HG02884 (cell line): ENCODE measurements around the gene AKIRIN2.
A peak's percentile ranks its signal among the peaks of the same experiment; 100 is the strongest.

Experiments
- ATAC-seq: cut with Tn5 transposase; IDR thresholded peaks from one replicate; pipeline ENCODE4 v1.9.1; 2021; ENCODE audit warnings: mild to moderate bottlenecking, moderate library complexity; ENCODE audit not compliant: unreplicated experiment

Gene AKIRIN2

DNA sequence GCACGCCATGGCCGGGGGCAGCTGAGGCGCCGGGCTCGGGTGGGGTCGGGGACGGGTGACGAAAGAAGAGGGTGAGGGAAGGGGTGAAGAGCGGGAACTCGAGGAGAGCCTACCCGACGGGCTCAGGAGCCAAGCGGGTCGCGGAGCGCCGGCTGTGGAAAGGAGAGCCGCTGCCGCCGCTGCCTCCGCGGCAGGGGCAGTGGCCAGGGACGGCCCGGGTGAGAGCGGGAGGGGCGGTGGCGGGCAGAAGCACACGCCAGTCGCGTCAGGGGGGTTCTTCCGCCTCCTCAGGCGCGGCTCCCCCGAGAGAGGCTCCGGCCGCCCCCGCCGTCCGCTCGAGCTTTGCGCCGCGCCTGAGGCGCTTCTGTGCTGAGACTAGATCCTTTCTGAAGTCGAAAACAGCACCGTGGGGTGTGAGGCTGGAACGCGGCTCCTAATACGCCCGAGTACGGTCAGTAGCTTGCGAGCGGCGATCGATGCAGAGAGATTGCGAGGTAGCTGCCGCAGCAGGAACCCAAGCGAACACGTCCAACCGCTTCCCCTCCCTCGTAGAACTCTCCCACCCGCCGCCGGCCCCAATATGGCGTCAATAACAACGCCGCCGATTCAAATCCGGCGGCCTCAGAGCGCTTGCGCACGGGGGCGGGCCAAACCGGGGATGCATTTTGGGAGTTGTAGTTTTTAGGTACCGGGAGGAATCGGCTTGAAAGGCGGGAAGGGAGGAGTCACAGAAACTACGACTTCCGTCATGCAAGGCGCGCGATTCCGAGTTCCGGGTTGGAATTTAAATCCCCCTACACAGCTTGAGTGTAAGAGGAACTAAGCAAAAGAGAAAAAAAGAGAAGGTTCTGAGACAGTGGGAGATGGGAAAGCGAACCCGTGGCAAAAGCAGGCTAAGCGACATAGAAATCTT, at the start of gene AKIRIN2:
Gene AKIRIN2 (minus strand): TSS at position 558 of the 913 bp plus-strand sequence. CDS start 549 bp downstream, at position 9.
- peak; percentile 56 for ATAC-seq

- no peak for ATAC-seq
These were observed 45.6 kb upstream of the AKIRIN2 start for GRCh38 chr6:87747646-87748045.

GRCh38 chr6:87745966-87746721, 44.1 kb upstream of the AKIRIN2 start:
- ATAC-seq, result no peak

GRCh38 chr6:87743454-87743853, 41.4 kb upstream of the AKIRIN2 start:
- ATAC-seq, result no peak

DNA sequence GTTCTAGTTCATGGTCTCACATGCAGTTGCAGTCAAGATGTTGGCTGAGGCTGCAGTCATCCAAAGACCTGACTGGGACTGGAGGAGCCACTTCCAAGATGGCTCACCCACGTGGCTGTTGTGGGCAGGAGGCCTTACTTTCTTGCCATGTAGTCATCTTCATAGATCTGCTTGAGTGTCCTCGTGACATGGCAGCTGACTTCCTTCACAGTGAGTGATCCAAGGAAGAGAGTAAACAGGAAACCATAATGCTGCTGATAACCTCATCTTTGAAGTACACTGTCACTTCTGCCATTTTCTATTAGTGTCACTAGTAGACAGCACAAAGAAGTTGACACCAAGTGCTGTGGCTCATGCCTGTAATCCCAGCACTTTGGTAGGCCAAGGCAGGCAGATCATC, 40.1 kb upstream of the AKIRIN2 start:
- ATAC-seq, result peak; percentile 54

GRCh38 chr6:87741001-87741650, 39.1 kb upstream of the AKIRIN2 start:
- ATAC-seq, result no peak

DNA sequence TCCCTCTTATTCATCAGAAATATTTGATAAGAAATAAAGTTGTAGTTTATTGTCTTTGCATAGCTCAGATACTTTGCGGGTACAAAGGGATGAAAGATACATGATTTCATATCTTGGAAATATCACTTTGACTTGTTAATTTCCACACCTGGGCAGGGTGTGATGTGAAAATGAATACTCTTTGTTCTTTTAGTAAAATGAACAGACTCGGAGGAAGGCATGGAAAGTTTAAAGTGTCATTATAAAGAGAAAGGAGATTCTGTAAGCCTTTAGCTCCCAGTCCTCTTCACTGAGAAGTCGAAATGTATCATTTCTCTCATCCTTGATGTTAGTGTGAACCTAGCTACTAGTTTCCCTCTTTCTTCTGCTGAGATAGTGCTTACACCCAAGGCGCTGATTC, 36.7 kb upstream of the AKIRIN2 start:
- ATAC-seq, result no peak

DNA sequence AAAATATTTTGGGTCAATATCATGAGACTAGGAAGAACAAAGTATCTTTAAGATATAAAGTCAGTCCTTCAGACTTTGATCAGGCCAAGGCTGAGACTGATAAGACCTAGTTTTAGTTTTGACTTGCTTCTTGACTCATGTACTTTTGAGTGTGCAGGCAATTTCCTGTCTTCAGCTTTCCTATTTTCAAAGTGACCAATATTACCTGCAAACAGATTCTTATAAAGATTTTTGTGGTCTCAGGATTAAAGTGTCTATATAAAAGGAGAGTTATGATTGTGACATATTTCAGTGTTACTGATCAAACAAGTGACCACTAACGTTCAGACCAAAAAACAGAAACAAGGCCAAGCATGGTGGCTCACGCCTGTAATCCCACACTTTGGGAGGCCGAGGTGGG, 36.0 kb upstream of the AKIRIN2 start:
- ATAC-seq, result no peak

- no peak for ATAC-seq
These were observed 34.9 kb upstream of the AKIRIN2 start for GRCh38 chr6:87736809-87737540.

GRCh38 chr6:87731818-87732661, 30.0 kb upstream of the AKIRIN2 start:
- peak; percentile 66 for ATAC-seq

GRCh38 chr6:87731080-87731479, 29.0 kb upstream of the AKIRIN2 start:
- ATAC-seq, result no peak

DNA sequence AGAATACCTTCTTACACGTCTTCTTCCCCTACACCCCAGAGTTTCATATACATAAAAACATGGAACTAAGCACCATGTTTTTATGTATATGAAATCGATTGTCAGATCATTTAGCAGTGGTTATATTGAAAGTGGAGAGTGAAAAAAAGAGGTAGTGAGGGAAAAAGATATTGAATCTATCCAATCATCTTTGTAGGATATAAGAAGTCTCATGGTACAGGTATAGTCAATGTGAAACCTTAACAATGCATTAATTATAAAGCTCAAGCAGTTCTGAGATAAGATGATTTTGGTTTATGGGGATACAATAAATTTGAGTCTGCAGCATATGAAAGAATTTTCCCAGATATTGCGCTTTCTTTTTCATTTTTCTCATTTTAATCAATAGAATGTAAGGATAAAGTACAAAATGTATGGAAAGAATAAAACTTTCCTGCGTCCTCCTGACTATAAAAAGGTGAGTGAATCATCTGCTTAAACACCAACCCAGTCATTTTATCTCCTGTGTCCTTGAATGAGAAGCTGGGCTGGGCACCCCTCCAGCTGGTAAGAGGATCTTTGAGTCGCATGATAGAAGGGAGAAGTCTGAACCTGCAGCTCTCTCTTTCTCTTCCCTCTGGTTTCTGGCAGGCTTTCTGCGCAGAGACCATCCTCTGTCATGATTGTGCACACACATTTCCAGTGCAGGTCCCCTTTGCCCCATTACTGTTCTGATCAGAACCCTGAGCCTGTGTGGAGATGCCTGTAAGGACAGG, 28.1 kb upstream of the AKIRIN2 start:
- no peak for ATAC-seq

- no peak for ATAC-seq
These were observed 26.7 kb upstream of the AKIRIN2 start for GRCh38 chr6:87728706-87729105.

DNA sequence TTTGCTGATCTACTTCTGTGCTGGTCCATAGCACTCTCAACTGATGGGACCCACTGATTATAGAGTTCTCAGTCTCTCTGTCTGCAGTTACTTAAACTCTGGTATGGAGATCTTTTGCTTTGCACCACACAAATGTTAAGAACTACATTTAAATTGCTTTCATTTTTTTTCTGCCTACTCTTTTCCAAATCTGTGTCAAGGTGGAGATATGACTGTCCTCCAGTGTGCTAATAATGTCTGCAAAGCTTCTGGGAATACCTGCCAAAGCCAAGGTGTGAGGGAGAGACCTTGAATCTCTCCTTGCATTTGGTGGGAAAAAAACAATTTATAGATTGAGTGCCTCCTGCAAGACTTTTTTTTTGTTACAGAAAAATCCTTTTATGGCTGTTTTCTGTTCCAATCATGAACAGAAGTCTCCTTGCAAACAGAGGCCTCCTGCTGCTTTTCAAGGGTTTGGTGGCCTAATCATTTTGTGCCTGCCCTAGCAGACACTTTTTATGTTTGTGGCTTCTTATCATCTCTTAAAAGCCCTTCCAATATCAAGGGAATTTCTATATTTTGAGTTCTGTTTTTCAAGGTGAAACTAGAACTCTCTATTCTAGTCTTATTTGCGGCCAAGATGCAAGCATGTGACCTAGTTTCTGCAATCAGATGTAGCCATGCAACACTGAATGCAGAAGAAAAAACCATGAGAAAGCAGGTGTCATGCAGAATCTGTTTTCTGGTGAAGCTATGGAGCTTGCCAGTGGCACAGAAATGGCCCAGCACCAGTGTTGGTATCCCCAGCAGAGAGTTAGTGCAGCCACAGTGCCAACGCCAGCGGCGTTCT, 23.2 kb upstream of the AKIRIN2 start:
- ATAC-seq, result peak; percentile 78

- ATAC-seq, result peak; percentile 31
These were observed 21.4 kb upstream of the AKIRIN2 start for GRCh38 chr6:87723170-87724078.

DNA sequence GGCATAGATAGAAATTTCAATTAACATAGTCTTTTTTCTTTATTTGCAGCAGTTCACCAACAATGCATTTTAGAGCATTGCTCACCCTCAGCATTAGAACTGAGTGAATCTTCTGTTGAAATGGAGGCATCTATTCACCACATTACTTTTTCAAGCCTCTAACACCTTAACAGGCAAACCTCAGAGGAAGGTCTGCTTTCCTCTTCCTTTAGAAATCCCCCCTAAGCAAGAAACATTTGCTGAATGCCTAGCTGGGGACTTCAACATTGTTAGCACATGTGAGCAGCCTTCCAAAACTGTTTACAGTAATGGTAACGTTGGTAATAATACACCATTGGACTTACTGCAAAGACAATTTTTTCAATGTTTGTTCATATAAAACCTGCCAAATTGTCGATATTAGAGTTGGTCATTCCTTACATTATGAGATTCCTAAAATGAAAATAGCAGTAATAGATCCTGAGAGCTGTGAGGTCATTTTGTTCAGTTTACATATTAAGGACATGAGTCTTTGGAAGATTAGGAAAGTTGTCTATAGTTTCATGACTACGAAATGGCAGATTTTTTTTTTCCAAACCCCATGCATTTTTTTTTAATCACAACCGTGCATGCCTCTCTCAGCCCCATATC, 20.6 kb upstream of the AKIRIN2 start:
- ATAC-seq, result no peak

GRCh38 chr6:87721311-87721710, 19.3 kb upstream of the AKIRIN2 start:
- ATAC-seq, result no peak
